Stimulated activated CD8-positive, alpha-beta memory T cell treated with anti-CD3 and anti-CD28 coated beads, Interleukin-15, amount 100 ng/mL, for 24 hours (primary cell): ENCODE data around the gene PNLIPRP1.

Experiments used
- DNase-seq: peaks from one replicate; pipeline ENCODE4 v3.0.0-alpha.2; 2020; ENCODE audit warnings: low read depth

Gene PNLIPRP1

DNA sequence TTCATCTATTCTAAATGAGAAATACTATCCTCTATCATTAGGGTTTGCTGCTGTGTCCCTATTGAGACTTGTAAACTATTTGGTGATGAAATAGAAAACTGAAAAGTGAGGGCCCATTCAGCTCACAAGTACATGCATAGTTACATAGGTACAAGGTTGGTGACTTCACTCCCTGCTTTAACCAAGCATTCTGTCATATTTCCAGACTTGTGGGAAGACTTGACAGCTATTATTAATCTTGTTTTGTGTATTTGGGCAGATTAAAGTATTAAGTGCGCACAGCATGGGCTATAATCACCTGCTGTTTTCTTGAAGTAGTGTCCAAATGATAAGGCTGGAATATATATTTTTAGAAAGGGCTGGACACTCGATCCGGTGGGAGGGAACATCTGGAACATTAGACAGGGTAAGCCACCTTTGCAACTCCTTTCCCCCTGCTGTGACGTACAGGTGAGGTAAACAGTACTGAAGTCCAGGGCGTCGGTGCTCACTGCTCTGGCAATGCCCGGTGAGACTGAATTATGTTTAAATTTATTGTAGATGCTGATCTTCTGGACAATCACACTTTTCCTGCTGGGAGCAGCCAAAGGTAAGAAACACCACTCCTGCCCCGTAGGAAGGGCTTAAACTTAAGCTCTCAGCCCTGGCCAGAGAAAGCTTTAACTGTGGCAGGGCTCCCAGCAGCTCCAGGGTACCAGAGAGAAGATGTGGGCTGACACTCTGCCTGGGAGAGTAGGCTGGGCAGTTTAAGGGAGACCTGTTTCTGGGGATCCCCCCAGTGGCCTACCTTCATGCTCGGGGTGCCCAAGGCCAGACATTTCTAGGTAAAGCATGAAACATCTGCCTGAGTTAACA, at the start of gene PNLIPRP1:
Gene PNLIPRP1, plus strand, starts transcription at position 370 of the 855 bp plus-strand sequence. Its CDS starts 171 bp downstream, at position 541.
- no peak for DNase-seq

DNA sequence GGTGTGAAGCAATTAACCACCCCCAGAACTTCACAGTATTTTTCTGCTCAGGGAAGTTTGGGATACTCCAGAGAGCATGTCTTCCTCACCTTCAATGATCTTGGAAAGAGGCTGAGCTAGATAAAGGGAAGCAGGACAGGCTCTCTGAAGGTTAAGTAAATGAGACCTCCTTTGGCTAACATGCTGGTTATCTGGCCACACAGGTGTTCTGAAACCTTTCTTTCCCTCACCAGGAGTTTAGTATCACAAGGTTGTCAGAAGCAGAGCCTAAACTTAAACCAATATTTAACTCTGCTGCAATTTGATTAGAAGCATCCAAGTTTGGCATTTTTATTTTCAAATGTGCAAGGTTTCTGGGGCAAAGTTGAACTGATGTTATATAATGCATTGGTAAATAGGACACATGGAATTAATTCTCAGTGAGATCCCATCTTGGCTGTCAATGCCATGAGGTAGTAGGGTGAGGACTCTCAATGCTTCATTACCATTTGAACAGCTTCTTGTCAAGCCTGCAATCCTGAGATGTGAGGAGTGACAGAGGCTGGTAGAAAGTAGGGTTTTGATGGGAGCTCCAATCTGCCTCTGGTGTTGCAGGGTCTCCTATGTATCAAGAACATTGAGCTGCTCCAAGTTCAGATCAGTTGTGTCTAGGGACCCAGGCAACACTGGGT, 48.6 kb upstream of the PNLIPRP1 start:
- DNase-seq, result no peak

DNA sequence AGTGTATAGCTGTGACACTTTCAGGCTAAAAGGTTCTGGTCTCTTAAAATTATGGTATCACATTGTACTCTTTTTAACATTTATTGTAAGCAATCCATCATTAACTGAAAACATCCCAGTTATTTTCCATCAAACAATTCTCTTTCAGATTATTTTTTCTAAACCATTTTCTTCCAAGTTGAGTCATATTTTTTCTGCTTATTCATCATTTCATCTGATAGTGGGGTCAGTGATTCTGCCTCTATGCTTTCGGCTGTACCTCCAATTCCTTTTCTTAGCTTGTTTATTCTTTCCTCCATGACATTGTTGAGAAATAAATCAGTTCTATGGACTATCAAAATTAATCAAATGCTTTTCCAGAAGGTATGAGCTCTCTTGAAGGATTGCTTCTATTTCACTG, 45.6 kb upstream of the PNLIPRP1 start:
- DNase-seq, result no peak

DNA sequence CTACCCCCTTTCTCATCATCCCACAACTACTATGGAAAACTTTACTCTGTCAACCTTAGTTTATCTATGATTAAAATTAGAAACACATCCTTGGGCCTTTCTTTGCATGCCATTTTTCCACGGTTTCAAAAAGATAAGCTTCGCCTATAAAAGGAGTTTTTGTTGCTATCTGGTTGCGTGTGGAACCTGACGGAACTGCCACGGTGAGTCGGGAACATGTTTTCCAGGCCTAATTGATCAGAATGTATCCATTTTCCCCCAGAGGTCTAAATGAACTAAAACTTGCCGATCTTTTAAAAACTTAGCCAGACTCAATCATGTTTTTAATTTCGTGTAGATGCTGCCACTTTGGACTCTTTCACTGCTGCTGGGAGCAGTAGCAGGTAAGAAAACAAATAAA, 45.0 kb upstream of the PNLIPRP1 start, which contains the start of gene PNLIP:
Gene PNLIP, plus strand, starts transcription at position 176 of the 400 bp plus-strand sequence. Its CDS starts 162 bp downstream, at position 338.
- DNase-seq, result no peak

DNA sequence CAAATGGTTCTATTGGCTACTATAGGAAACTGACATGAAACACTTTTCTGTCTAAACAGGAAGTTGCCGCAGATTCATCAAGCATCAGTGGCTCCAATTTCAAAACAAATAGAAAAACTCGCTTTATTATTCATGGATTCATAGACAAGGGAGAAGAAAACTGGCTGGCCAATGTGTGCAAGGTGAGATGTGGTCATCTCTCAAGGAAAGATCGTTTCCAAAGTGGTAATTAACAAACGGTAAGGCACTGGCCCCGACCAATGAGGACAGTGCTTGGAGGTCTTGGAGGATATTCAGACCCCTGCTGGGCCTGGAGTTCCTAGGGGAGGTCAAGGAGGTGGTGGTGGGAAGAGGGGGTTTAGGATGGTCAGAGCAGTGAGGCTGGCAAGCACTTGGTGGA, 42.5 kb upstream of the PNLIPRP1 start:
- DNase-seq, result no peak

DNA sequence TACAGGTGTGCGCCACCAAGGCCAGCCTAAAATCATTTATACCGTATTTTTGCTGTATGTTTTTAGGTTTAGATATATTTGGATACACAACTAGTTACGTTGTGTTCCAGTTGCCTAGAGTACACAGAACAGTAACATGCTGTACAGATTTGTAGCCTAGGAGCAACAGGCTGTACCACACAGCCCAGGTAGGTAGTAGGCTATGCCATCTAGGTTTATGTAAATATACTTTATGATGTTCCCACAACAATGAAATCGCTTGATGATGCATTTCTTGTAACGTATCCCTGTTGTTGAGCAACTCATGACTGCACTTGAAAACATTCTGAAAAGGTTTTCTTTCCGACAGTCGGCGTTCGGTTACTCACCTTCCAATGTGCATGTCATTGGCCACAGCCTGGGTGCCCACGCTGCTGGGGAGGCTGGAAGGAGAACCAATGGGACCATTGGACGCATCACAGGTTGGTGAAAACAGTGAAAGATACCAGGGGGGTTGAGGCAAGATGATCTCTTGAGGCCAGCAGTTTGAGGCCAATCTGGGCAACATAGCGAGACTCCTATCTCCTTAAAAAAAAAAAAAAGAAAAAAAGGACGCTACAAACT, 37.3 kb upstream of the PNLIPRP1 start:
- DNase-seq, result no peak

DNA sequence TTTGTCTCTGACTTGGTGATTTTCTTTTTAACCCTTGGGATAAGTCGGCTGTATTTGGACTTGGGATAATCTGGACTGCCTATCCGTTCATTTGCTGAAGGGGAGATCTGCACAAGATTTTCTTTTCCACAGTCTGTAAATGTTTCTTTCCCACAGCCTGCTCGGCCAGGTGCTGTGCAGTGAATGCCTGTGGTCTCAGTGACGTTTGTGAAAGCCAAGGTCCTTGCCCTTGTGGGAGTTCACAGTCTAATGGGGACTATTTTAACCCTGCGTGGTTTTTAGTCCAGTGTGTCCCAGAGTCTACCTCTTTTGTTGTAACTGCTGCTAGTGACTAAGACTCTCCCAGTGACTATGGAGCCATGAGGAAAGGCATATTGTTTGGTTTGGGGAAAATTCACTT, 36.1 kb upstream of the PNLIPRP1 start:
- DNase-seq, result no peak

DNA sequence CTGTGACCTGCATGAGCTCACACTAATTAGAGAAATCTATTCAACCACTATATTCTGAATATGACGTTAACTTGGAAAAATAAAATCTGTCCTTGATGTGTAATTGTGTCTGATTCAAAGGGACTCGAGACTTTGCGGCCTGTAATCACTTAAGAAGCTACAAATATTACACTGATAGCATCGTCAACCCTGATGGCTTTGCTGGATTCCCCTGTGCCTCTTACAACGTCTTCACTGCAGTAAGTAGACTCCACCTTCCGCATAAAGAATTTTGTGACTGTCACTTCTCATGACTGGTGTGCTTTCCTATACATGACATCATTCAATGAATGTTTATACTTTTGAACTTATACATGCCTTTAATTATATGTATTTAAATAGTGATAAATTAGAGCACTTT, 34.9 kb upstream of the PNLIPRP1 start:
- DNase-seq, result no peak

DNA sequence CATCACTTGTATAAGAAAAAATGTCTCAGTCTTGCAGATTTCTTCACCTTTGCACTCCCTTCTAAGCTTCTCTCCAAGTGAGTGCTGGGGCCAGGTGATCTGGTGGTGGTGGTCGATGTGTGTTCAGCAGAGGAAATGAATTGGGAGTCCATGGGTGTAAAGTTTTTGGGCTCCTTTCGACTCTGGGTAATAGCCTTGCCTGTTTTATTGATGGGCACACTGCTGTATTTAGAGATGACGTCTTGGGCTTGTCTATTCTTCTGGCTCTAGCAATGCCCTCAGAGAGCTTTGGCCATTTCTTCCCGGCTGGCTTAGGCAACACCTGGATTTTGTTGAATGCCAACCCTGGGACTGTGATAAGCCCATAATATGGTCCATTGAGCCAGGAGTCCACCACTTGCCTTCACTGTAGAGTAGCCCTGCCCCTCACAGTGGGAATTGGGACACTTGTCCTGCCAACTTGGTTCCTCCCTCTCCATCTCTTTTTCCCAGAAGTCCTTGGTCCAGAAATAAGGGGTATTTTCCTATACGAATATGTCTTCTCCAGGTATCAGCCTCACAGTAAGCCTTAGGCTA, 33.4 kb upstream of the PNLIPRP1 start:
- no peak for DNase-seq

DNA sequence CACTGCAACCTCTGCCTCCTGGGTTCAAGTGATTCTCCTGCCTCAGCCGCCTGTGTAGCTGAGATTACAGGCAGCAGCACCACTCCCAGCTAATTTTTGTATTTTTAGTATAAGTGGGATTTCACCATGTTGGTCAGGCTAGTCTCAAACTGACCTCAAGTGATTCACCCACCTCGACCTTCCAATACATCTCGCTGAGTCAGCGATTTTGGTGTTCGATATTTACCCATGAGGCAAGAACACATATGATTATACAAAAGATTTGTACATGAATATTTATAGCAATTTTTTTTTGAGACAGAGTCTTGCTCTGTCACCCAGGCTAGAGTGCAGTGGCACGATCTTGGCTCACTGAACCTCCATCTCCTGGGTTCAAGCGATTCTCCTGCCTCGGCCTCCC, 25.2 kb upstream of the PNLIPRP1 start:
- no peak for DNase-seq

DNA sequence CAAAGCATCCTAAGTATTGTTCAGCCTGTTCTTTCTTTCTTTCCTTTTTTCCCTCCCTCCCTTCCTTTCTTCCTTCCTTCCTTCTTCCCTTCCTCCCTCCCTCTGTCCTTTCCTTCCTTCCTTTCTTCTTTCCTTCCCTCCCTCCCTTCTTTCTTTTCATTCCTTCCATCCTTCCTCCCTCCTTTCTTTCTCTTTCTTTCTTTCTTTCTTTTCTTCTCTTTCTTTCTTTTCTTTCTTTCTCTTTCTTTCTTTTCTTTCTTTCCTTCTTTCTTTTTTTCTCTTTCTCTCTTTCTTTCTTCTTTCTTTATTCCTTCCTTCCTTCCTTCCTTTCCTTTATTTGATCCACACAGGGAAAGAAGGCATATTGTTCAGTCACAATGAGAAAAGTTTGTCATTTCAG, 23.8 kb upstream of the PNLIPRP1 start:
- no peak for DNase-seq

DNA sequence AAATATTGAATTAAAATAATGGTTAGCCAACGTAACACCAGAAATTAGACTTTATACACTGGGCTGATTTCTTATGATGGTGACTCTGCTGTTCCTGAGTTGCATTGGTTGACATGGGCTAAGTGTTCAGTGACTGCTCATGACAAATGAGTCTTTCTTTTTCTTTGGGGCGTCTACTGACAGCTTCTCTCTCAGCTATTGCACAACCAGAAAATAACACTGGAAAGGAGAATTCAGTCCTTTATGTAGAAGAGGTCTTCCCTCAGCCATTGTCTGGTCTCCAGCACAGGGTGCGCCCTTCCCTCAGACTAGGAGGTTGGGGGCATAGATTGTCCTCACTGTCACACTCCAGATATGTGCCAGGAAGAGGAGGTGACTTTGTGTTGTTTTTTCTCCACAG, 23.4 kb upstream of the PNLIPRP1 start:
- no peak for DNase-seq

DNA sequence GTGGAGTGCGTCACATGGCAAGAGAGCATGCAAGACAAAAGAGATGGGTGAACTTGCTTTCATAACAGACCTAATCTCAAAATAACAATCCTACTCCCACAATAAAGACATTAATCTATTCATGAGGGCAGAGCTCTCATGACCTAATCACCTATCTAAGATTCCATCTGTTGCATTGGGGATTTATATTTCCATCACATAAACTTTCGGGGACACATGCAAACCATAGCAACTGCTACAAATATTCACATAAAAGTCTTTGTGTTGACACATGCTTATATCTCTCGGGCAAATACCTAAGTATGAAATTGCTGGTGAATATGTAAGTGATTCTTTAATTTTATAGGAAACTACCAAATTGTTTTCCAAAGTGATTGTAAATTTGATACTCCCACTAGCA, 16.0 kb upstream of the PNLIPRP1 start:
- DNase-seq, result no peak

DNA sequence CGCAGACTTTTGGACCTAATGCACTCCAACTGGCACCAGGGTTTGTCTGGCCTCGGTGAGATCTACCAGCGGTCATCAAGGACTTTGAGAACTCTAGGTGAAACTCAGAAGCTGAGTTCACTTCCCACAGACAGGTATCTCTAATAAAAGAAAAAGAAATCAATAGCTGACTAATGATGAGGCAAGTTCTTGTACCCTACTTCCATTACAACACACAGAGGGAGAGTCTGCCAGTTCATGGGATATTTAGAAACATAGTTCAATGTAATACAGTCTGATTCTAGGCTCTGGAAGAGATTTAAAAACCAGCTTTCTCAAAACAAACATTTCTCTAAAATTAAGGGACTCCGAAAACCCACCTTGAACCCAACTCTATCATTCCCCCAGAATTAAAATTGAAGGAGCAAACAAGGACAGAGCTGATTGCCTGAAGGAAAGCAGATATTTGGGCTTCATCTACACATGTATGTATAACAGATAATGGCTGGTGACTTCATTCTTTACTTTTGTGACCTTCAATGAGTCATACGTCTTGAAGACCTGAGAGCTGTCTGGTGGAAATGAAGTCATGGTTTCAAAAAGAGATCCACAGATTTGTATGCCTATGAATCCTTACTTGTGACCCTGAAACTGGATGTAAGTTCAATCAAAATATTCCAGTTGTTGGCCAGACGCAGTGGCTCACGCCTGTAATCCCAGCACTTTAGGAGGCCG, 2.7 kb upstream of the PNLIPRP1 start:
- DNase-seq, result no peak

DNA sequence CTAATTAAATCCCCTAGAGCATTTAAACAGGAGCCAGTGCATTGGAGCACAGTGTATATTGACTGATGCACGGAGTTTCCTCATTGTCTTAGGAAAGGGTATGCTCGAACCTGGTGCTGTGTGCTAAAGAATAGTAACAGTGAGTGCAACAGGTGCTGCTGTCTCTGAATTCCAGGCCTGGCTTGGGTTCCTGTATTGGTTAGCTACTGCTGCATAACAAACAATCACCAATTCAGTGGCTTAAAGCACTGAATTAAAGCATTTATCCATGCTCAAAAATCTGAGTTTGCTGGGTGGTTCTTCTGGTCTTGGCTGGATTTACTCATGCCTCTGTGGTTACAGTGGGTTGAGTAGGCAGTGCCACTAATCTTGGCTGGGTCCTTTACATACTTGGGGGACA, 1.8 kb upstream of the PNLIPRP1 start:
- DNase-seq, result no peak

DNA sequence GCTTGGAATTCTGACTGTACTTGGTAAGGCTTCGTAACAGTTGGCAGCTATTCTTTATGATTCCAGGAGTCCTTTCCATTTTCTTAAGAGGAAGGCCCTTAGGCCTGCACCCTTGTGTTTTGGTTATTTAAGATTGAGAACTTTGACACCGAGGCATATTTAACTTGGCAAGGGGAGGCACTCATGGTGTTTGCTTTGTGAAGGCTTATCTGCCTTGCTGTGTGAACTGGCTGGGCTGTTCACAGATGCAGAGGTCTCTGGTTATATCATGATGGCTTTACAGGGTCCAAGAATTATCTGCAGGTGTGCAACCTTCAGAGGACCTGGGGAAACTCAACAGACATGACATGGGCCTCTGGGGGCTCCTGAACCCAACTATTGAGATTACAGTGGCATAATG, 833 bp upstream of the PNLIPRP1 start:
- DNase-seq, result no peak

DNA sequence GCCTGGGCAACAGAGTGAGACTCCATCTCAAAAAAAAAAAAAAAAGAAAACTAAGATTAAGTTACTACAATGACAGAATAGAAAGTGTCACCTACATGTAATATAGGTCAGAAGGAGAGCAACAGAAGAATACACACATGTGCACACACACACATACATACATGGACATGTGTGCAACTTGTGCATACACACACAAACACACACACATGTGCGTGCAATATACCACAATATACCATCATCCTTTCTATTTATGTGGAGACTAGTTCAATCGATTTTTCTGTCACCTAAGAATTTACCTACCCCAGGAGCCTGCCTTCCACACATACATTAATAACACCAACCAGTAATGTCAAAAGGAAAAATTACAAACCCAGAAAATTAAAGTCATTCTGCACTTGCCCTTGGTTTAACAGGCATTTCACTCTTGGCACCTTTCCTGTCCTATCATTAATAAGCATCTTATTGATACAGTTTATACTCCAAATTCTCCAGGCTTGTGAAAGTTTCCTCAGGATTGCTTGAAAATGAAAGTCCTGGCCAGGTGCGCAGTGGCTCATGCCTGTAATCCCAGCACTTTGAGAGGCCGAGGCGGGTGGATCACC, 2.5 kb downstream of the PNLIPRP1 start:
- no peak for DNase-seq

DNA sequence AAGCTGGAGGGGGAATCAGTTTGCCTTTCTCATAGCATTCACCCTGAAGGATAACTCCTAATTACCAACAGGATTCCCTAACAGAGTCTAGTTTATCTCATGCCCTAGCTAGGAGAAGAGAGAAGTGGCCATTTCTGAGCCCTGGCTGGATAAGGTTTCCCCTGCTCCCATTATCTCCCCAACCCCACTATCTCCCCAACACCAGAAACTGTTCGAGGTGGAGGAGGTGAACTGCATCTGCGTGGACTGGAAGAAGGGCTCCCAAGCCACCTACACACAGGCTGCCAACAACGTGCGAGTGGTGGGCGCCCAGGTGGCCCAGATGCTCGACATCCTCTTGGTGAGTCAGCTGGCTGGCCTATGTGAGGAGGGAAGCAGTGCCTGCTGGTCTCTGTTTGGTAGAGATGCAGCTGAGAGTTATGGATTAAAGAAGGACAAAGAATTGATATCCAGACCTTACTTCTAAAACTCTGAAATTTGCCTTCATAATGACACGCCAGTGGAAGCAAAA, 3.8 kb downstream of the PNLIPRP1 start:
- no peak for DNase-seq

DNA sequence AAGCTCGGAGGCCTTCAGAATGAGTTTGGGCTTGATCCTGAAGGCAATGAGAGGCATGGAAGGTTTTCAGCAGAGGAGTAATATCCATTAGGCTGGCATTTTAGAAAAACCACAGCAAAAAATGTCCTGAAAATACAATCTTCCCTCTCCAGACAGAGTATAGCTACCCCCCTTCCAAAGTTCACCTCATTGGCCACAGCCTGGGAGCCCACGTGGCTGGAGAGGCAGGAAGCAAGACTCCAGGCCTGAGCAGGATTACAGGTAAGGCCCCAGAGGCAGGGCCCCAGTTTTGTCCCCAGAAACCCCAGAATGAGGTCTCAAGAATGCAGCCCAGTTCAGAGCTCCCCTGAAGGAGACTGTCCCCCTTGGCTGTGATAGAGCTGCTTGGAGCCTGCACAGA, 5.3 kb downstream of the PNLIPRP1 start:
- DNase-seq, result no peak

DNA sequence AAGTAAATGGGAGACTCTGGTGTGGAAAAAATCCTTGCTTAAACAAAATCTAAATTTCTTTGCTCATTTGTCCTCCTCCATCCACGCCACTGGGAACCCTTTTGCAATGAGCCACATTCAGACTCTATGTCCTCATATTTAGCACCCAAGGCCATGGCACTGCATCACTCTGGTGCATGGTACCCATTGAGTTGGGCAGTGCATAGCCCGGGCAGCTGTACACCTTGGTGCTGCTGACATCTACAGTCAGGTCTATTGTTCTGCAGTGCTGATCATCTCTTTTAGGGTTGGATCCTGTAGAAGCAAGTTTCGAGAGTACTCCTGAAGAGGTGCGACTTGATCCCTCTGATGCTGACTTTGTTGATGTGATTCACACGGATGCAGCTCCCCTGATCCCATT, 6.8 kb downstream of the PNLIPRP1 start:
- no peak for DNase-seq

DNA sequence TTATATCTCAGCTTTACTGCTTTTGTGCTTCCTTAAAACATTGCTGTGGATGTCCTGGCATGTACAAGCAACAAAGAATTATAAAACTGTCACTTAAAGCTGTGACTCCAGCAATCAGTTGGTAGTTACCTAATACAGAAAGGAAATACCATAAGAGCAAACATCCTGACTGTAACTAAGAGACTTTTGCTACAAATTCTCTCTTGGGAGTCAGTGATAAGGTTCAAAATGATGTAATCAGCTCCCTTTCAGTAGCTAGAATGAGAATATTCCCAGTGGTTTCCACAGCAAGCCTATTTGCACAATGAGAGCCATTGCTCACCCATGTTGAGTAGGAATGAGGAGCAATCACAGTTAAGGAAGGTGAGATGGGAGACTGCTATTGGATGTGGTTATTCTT, 7.6 kb downstream of the PNLIPRP1 start:
- no peak for DNase-seq
